ENCODE measurements around the gene TMEM131L. TPM values are rescaled to one million over a fixed set of nuclear protein-coding genes. Genes with fewer than 3 reads are reported as not detected.

TMEM131L gene
- total and polyA plus RNA-seq, 12 donors: 2.7 to 33.6 (median 18.5) TPM

DNA sequence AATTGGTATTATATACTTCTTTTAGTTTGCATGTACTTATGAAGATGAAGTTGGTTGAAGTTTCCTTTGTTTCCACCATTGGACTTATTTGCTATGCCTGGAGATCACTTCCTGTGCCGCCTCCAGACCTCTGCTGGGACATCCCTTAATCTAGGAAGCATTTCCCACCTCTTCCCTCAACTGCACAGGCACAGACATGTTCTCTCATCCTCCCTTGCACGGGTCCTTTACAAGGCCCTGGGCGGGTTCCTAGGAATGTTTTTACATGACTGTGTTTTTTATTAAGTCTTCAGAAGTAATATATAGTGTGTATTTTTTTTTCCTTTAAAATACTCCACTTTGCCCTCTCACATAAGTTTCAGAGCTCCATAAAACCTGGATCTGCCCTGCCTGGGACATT, 51.0 kb downstream of the TMEM131L start:
- H3K9me3 ChIP-seq: no peaks in the 10 kb centered on the region
- peak overlapping the region in 1 of 10 donors; percentile 63 for H3K27ac ChIP-seq
- H3K4me1 ChIP-seq: peaks cover 3 to 79% (median 58%) of the 10 kb centered on the region in 9 donors
- no peaks in the 10 kb centered on the region for H3K27me3 ChIP-seq
- ATAC-seq: no peak
- TF ChIP-seq, protein P1, sequence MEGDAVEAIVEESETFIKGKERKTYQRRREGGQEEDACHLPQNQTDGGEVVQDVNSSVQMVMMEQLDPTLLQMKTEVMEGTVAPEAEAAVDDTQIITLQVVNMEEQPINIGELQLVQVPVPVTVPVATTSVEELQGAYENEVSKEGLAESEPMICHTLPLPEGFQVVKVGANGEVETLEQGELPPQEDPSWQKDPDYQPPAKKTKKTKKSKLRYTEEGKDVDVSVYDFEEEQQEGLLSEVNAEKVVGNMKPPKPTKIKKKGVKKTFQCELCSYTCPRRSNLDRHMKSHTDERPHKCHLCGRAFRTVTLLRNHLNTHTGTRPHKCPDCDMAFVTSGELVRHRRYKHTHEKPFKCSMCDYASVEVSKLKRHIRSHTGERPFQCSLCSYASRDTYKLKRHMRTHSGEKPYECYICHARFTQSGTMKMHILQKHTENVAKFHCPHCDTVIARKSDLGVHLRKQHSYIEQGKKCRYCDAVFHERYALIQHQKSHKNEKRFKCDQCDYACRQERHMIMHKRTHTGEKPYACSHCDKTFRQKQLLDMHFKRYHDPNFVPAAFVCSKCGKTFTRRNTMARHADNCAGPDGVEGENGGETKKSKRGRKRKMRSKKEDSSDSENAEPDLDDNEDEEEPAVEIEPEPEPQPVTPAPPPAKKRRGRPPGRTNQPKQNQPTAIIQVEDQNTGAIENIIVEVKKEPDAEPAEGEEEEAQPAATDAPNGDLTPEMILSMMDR (IDR thresholded peaks at IDR 0.05): no peak
- H3K4me3 ChIP-seq: no peak overlapping the region
- intact Hi-C loops (cut with DNase I): loop anchor here in 1 of 10 donors (5.0 kb wide), 1 partner anchor 35 kb away; no protein-coding TSS in a partner anchor
- 90 to 91% methylated on average over 3 of the region's 3 CpGs for WGBS, 2 donors
- no peak for DNase-seq
- peaks cover 0 to 6% (median 0%) of the 10 kb centered on the region in 9 donors for H3K36me3 ChIP-seq

DNA sequence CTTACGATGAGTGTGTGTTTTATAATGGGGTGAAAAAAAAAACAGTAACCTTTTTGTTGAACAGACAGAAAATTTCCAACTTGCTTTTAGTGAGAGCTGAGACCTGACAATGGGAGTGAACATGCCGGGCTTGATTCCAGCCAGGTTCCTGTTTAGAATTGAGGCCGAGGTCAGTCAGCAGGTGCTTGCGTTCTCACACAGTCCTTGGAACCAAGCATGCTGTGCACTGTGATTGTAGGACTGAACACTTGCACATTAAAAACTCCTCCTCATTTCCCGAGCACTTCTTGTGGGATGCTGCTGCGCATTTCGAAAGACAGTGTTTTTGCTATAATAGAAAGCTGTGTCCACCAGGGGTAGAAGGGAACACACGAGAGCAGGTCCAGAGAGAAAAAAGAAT, 51.8 kb downstream of the TMEM131L start:
- intact Hi-C loops (cut with DNase I): loop anchor here in 1 of 10 donors (5.0 kb wide), 1 partner anchor 36 kb away; no protein-coding TSS in a partner anchor
- Histone ChIP-seq H3K4me3 (peak overlapping the region in 4 of 10 donors; percentile 2 to 23 (median 12)), H3K4me1 (peaks cover 3 to 80% (median 55%) of the 10 kb centered on the region in 9 donors), H3K36me3 (peaks cover 0 to 6% (median 0%) of the 10 kb centered on the region in 9 donors), H3K27ac (peak overlapping the region in 6 of 10 donors; percentile 31 to 69 (median 58)), H3K9me3 (no peaks in the 10 kb centered on the region), H3K27me3 (no peaks in the 10 kb centered on the region)
- 59 to 69% methylated on average over 8 of the region's 8 CpGs for WGBS, 2 donors
- TF ChIP-seq, protein P1 (IDR thresholded peaks at IDR 0.05): no peak
- DNase-seq (peak in 1 of 2 donors; percentile 47), ATAC-seq (peak in 6 of 8 donors; percentile 13 to 70 (median 54))

DNA sequence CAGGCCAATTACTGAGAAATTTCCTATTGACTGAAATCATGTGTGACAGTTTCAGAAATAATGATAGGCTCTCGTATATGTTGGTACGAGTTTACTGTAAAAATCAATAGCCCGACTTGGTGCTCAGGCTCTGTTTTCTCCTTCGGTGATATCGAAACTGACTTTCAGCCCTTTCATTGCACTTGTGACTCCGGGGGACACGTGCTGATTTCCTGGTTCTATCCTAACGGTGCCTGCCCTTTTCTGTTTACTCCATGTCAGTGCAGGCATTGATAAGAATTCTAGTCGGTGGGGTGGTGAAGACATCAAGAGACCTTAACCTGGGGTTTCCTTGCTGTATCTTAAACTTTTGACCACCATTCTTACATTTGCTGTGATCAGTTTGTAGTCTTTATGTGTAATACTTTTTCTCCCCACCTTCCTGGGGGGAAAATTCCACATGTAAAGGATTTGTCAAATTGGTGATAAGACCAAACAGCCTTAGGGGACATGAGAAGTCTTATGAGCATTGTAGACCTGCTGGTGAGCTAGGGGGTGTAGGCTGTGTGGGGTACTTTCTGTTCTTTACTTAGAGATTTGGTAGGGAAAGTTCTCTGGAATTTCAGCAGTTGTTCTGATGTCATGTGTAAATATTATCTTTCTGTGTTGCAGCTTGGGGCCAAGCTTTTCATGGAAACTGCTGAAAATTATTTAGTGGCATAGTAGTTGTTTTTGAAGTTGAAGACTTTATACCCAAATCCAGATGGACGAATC, 52.7 kb downstream of the TMEM131L start:
- ATAC-seq: peak in 7 of 8 donors; percentile 21 to 62 (median 47)

DNA sequence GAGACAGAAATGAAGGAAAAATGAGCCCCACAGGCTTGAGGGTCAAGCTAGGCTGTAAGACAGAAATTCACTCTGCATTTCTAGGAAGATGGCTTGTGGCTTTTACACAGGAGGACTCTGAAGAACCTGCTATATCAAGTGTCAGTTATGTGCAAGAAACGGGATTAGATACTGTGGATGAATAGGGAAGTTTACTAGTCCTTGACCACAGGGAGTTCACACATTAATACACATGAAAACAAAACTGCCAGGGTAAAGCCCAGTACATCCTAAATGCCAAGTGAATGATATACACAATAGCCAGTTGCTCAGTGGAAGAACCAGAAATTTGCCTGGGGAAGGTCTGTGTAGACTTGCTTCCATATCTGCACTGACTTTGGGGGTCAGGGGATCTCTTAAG, 53.5 kb downstream of the TMEM131L start:
- Histone ChIP-seq H3K27me3 (no peaks in the 10 kb centered on the region), H3K27ac (peak overlapping the region in 3 of 10 donors; percentile 63 to 69 (median 68)), H3K4me1 (peaks cover 6 to 81% (median 48%) of the 10 kb centered on the region in 9 donors), H3K9me3 (no peaks in the 10 kb centered on the region), H3K36me3 (peaks cover 0 to 6% (median 0%) of the 10 kb centered on the region in 9 donors), H3K4me3 (no peak overlapping the region)
- intact Hi-C loops (cut with DNase I): loop anchor here in 1 of 10 donors (5.0 kb wide), 1 partner anchor 37 kb away; no protein-coding TSS in a partner anchor
- DNase-seq: no peak
- TF ChIP-seq, protein P1 (IDR thresholded peaks at IDR 0.05): no peak
- no peak for ATAC-seq
- WGBS, 2 donors: 69 to 74% methylated on average over 1 of the region's 1 CpG

More for the DNA sequence above, 52.7 kb downstream of the TMEM131L start:
- DNase-seq: no peak
- H3K27ac ChIP-seq: peak overlapping the region in 9 of 10 donors; percentile 15 to 69 (median 40)
- peaks cover 0 to 6% (median 0%) of the 10 kb centered on the region in 9 donors for H3K36me3 ChIP-seq
- H3K9me3 ChIP-seq: no peaks in the 10 kb centered on the region
- no peaks in the 10 kb centered on the region for H3K27me3 ChIP-seq
- TF ChIP-seq, protein P1 (IDR thresholded peaks at IDR 0.05): no peak
- H3K4me3 ChIP-seq: peak overlapping the region in 6 of 10 donors; percentile 2 to 23 (median 8)
- intact Hi-C loops (cut with DNase I): loop anchor here in 1 of 10 donors (5.0 kb wide), 1 partner anchor 37 kb away; no protein-coding TSS in a partner anchor
- H3K4me1 ChIP-seq: peaks cover 6 to 81% (median 48%) of the 10 kb centered on the region in 9 donors
- 44 to 54% methylated on average over 10 of the region's 10 CpGs for WGBS, 2 donors
